ENCODE data around the gene PDZRN3.

Gene PDZRN3

DNA sequence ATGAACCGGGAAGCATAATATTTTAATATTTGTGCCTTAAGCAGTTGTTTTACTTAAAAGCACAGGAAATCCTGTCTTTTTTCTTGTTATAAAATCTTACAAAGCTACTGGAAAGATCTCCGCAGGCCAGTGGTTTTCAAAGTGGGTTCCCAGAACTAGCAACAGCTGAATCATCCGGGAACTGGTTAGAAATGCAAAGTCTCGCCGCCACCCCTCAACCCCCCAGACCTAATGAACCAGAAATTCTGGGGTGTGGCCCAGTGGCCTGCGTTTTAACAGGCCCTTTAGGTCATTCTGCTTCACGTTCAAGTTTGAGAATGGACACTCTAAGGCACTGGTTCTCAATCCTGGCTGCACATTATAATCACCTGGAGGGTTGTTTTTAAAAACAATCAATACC, 74.7 kb downstream of the PDZRN3 start:
- DNase-seq = no peak

DNA sequence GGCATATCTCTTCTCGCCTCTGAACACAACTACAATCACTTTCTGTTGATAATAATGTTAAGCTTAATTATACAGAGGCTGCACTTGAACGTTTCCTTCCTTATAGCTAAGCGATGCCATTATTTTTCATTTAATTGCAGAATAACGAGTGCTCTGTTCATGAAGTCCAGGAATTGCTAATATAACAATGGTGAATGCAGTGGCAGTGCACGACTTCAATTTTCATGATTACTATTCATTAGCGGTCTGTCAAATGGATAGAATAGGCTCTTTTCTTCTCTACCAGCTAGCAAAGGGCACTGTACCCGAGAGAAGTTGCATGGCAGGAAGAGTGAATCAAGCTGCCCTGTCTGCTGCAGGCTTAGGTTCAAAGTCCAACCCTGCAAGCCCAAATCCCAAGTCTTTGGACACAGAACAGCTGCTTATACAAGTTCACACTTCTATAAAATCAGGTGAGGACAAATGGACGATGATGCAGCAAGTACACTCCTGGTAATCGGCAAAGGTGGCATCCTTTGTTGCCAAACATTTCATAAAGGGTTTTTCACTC, 75.6 kb downstream of the PDZRN3 start:
- no peak for DNase-seq

DNA sequence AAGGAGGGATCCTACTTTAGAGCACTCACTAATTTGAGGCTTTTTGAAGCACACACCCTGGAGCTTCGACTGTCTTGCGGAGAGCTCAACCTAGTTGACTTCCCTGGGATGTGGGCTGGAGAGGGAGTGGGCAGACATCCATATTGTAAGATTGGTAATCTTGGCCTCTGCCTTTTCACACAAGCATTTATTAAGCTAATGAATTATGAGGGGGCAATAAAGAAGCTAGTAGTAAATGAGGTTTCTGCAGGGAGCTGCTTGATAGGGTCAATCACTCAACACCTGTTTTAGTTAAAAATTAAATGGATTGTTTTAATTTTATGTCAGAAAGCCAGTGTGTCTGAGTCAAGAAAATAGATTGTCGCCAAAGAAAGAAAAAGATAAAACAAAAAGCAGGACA, 76.3 kb downstream of the PDZRN3 start:
- DNase-seq = no peak

DNA sequence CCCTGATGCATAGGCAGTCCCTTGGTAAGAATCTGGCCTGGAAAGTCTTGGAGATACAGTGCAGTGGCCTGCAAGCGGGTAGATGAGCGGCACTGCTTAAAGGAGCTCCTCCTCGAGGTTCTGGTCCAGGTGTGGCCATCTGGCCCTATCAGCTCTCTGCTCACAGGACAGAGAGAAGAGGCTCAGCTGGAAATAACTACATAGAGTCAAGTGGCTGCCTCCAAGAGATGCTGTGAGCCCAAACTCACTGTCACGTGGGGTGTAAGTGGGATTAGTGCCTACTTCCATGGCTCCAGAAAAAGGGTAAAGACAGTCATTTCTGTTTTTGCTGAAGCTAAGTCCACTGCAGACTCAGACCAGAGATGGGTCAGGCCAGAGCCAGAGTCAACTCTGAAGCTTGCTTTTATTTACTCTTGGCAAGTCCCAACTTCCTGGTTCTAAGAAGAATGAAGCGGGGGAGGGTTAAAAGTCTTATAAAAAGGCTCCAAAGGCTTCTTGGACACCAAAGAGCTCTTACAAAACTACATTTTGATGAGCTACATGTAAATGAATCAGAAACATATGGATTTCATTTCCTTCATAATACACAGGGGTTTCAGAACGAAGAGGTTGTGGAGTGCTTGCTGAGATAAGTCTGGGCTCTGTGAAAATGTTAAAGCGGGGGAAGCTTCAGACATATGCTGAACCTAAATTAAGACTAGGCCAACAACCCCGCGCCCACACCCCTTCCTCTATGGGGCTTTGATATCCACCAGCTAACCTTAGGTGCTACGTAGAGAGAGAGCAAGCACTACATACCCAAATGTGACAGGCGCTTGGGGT, 77.1 kb downstream of the PDZRN3 start:
- DNase-seq = no peak

DNA sequence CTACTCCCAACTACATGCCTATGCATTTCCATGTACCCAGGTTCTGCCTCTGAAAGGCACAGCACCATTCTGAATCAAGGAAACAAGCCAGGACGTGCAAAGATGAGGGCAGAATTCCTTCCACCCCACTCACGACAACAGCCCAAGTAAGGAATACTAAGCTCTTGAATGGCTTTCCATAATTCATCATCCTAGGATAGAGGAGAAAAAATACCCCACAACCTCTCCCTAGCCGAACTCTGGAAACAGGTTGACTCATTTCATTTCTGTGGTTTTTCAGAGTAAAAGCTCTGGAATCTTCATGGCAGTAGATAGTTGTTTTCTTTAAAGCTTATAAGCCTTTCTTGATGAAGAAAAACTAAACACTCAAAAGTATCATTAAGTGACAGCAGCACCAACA, 77.8 kb downstream of the PDZRN3 start:
- no peak for DNase-seq

DNA sequence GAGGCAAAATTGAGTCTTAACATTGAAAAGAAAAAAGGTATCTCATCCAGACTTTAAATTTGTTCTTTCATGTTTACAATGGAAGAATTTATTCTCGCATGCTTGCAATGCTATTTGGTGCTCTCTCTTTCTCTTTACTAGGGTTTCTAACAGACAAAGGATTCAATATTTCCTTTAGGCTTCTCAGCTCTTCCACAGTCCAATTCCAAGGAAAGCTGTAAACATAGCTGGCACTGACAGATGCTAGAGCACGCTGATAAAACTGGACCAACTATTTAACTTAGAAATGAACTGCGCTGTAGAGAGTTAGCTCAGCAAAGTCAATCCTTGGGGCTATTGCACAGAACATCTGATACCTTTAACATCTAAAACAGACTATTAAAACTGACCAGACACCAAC, 81.3 kb downstream of the PDZRN3 start:
- DNase-seq = no peak

DNA sequence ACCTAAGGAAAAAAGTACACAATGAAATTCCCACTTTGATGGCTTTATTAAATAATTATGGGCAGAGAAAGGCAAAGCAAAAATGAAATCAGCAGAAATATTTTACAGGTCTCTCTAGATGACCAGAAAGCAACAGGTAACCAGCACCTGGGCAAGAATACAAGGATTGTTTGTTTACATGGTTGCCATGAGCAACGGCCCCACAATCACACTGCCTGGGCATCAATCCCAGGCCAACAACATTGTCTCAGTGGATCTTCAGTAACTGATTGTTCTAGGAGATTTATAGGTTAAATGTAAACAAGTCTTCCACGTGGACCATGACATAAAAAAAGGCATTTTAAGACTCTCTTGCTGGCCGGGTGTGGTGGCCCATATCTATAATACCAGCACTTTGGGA, 82.6 kb downstream of the PDZRN3 start:
- DNase-seq = no peak

DNA sequence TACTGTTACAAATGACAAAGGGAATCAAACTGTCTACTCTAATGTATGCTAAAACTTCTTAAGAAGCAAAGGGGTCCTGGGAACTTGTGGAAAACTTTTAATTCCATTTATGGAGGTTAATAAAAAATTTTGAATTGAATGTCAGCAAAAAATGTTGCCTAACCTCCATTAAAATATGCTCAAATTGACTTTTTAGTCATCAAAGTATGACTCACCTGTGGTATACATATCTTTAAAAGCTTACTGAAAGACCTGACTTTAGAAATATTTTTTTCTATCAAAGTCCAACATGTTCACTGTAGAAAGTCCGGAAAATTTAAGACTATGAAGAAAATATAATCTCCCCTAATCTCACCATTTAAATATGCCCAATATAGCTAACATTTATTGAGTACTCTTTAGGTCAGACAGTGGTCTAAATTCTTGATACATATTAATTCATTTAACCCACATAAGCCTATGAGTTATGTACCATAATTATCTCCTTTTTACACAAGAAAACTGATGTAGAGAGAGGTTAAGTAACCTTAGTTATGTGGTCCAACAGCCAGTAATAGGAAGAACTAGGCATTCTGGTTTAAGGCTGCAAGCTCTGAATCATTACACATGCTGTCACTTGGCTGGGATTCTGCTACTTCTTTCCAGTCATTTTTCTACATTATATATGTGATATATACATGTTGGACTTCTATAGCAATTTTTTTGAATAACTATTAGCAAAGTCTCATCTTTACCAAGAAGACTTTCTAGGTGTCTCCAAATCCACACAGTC, 83.6 kb downstream of the PDZRN3 start:
- no peak for DNase-seq

DNA sequence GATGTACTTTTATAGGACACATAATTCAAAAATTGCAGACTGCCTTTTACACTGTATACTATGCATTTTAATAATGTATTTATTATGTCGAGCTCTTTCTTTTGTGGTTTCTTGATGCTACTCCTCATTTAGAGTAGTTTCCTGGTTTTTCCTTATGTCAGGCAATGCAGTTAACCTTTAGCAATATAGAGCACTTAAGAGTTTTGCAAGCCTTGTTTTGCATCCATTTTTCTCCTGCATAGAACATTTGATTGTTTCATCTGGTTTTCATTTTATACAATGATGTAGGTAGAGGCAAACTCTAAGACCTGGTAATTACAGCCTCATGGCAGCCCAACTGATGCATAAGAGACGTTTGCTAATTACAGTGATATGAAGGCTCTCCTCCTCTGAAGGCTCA, 86.3 kb downstream of the PDZRN3 start:
- DNase-seq = no peak

DNA sequence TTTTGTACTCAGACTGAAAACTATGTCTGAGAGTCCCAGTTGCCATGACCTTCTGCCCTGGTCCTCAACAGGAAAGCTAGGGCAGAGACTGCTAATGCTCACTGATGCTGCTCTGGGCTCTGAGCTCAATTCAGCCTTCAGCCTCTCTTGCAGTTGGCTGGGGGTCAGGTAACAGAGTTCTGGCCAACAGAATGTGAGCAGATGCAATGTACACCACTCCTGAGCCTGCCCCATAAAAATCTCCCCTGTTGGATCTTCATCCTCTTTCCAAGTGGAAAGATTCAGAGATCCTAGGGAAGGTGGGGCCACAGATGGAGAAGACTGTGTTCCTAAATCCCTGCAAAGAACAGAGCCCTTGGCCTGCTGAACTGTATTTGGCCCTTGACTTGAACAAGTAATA, 87.8 kb downstream of the PDZRN3 start:
- DNase-seq = no peak

DNA sequence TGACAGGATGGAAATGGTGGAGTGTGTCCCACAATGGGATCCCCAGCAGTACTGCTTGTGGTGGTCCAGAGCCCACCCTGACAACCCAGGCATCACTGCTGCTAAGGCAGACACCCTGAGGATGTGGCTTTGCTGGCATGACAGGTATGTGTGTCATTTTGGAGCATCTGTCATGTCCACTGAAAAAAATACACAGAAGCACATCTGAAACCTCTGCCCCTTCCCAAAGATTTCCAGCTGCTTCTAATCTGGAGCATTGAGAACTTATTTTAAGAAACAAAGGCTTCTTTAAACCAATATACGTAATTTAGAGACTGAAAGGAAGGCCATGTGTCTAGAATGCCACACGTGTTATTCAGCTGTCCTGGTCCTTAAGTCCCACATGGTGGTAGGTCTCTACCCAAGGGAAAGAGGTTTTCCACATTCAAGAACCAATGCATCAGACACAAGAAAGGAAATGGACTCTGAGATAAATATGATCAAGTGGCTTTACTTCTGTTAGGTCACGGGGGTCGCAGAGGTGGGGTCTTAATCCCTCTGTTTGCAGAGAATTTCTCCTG, 88.3 kb downstream of the PDZRN3 start:
- no peak for DNase-seq

DNA sequence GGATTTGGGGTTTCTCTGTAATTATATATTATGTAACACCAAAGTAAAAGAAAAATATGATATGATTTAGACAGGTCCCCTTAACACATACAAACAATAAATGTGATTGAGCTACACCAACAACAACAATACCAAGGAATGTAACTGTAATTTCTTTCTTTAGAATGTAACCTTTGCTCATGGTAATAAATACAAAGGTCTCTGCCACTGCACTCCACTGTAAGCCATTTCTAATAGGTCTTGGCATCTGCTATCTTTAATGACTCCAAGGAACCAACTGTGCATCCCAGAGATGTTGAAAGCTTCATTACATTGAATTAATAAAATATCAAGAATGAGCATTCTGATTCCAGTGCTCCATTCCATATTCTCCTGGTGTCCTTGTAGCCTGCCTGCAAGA, 88.8 kb downstream of the PDZRN3 start:
- no peak for DNase-seq

DNA sequence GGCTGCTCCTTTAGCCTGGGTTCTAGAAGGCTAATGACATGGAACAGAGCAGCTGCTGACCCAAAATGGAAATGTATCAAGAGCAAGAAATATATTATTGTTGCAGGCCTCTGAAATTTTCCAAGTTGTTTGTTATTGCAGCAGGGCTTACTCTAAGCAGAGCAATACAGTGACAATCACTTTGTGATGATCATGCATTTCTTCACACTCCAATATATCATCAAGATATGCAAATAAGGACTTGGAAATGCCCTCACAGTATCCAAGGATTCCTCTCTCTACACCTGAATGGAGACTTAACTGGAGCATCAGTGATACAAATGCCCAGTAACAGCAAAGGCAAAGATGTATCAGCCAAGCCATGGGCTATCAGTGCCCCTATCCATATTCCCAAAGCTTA, 89.6 kb downstream of the PDZRN3 start:
- DNase-seq = no peak

DNA sequence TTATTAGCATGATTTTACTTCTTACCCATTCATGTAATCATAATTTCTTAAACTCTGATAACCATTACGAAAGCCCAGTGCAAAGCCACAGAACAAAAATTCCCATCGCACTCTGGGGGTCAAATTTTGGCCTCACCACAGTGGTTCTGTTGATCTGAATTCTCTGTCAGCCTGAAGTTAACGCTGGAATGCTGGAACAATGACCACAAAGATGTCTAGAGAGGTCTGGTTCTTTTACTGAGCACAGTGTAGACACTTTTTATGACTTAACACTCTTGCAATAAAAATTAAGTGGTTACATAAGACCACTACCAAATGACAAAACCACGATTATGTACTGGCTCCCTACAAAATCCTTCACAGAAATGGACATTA, 94.7 kb downstream of the PDZRN3 start:
- no peak for DNase-seq

DNA sequence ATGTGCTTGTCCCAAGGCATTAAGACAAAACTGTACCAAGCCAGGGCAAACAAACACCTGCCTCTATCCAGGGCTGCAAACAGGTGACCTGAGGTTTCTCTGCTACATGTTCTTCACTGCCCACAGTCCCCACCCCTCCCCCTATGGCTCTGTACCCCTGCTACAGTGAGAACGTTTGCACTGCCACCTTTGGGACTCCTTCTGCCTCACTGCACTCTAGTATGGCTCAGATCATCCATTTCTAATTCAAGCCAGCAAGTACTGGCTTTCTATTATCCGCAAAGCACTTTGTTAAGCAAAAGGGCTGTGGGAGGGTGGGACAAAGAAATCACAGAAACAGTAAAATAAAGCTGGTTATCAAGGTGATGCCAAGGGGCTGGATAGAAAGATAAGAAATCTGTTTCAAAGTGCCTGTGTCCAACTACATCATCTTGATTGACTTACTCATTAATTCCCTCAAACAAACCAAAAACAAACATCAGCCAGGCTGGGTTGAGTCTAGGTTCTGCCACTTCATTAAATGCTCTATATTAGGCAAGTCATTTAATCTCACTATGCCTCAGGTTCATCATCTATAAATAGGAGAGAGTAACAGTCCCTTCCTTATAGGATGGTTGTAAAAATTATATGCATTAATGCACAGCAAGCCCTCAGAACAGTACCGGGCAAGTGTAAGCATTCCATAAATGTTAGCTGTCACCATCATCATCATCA, 95.3 kb downstream of the PDZRN3 start:
- DNase-seq = no peak

DNA sequence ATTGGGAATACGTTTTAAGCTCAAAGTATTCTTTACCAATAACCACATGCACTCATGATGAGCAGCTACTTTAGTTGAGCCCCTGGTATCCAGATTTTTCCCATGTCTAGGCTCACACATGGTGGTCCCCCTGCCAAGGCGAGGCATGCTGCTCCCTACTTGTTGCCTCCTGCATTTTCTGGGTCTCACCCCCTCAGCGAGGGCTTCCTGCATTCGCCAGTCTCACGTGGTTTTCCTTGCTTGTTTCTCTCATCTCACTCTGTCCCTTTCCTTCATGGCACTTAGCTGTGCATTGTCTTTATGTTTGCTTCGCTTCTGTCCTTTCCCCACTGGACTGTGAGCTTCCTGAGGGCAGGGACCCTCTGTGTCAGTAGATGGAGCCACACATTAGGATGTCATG, 99.2 kb downstream of the PDZRN3 start:
- no peak for DNase-seq

DNA sequence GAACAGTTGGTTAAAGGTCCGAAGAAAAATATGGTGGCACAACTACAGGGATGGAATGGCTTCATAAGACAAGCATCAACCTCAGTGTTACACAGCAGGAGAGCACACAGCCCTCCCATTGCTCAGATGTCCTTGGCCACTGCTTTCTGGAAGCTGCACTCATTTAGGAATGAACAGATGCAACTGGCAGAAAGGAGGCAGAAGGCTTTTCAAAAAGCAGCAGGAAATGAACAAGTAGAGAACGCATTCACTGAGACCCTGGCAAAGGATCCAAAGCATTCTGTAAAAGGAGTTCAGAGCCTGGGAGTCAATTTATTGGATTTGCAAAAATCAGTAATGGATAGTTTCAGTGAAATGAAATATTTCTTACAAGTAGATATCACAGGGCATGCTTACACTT, 101.1 kb downstream of the PDZRN3 start:
- no peak for DNase-seq

DNA sequence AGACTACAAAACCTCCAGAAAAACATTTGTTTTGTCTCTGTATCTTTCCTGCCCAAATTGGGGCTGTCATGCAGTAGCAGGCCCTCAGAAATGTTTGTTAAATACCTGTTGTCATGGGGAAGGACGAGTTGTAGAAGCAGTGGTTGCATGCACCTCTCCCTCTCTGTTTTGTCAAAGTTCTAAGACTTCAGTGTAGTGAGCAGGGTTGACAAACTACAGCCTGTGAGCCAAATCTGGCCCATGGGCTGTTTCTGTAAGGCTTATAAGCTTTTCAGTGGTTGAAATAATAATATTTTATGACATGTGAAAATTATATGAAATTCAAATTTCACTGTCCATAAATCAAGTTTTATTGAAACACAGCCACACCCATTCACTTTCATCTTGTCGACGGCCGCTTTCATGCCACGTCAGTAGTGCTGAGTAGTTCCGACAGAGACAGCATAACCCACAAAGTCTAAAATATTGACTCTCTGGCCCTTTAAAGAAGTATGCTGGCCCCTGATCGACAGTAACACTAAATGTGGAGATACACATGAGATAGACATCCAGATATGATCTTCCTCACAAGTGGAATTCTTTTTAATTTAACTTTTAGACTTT, 102.9 kb downstream of the PDZRN3 start:
- no peak for DNase-seq

DNA sequence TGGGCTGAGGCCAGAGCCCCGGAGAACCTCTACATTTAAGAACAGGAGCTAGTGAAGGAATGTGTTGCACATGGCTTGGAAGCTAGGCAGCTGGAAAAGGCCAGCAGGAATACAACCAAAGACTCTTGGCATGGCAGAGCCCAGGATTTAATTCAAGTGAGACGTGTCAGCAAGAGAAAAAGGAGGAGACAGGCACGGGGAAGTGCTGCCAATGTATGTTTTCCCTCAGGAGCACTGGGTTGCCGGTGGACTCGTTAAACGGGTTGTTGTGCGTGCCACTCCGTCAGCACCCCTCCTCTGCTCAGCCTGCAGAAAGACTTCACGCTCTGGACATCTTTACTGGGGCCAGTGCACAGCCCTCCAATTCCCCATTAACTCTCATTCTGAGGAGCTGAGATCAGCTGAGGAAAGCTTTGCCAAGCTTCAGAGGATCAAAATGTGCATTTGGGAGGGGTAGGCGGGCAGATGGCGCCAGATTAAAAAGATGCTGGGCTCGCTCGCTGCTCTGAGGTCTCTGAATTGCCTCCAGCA, 103.7 kb downstream of the PDZRN3 start:
- DNase-seq = no peak

DNA sequence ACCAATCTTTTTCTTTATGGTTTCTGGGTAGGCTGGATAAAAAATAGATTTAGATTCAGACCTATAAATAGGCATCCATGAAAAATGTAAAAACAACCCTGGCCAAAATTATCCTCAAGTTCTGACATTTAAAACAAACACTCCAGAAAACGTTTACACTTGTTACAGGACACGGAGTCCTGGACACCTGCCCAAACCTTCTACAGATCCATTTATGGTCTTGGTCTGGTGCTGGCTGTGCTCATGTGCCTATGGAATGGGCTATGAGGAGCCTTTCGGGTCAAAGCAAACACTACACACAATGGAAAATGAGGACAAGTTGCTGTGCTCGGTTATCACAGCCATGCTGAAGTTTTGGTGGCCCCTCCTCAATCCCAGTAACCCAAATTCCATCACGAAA, 108.1 kb downstream of the PDZRN3 start:
- DNase-seq = no peak

DNA sequence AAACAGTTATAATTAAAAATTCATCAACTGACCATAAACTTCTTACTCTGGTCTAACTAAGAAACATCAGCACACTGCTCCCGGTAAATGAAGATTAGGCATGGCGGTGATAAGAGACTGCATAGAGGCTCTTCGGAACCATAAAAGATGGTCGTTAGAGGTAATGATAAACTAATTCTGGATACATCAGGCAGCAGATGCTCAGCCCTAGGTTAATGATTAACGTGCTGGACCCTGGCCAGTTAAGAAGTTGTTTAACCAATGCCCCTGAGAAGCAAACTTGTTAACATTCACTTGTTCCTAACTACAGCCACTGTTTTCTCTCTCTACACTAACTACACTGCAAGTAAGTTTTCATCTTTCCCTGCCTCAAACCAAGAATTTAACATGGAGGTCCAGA, 111.5 kb downstream of the PDZRN3 start:
- DNase-seq = no peak

Data from NCI-H1417 treated with DMSO at 0.1 percent for 48 hours (cell line).